HG02588 (cell line): Measurements from ENCODE around the gene TST.

Source experiments
- ATAC-seq: cut with Tn5 transposase; IDR thresholded peaks from one replicate; pipeline ENCODE4 v1.9.1; 2021; ENCODE audit warnings: mild to moderate bottlenecking, moderate library complexity; ENCODE audit not compliant: unreplicated experiment

The TST gene

DNA sequence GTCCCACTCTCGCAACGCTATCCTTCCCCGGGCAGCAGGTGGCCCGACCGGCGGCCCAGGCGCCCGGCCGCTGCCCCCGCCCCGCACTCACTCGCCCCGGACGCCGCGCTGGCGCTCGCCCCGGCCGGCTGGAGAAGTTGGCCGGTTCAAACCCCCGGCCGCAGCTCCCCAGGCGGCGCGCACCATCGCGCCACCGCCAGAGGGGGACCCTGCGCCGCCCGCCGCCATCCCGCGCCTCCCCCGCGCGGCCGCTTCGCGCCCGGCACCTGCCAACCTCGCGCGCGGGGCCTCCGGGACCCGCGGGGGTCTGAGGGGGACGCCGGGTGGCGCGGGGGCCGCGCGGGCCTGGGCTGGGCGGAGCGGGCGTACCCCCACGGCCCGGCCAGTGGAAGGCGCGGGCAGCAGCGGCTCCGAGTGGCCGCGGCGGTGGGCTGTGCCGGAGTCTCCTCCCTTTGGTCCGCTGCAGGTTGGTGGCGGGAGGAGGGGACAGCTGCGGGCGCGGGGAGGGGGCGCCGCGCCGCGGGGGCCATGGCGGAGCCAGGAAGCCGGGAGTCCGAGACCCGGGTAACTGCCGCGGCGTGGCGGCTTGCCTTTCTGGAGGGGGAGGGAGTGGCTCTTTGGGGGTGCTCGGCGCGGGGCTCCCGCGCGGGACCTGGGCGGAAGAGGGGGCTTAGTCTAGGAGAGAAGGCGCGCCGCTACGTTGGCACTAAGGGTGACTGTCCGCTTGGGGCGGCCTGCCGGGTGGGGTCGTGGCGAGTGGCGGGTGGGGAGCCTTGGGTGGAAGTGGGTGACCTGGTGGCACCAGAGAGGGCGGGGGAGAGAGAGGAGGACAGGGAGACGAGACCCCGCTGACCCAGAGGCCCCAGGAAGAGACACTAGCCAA, at the start of gene TST, which contains the start of gene MPST:
Gene TST, minus strand, starts transcription at position 139 of the 883 bp plus-strand sequence. CDS start 715 bp downstream, outside the sequence.
Gene MPST, plus strand, starts transcription at position 434 of the 883 bp plus-strand sequence. Its CDS starts 95 bp downstream, at position 529.
- peak; percentile 65 for ATAC-seq

DNA sequence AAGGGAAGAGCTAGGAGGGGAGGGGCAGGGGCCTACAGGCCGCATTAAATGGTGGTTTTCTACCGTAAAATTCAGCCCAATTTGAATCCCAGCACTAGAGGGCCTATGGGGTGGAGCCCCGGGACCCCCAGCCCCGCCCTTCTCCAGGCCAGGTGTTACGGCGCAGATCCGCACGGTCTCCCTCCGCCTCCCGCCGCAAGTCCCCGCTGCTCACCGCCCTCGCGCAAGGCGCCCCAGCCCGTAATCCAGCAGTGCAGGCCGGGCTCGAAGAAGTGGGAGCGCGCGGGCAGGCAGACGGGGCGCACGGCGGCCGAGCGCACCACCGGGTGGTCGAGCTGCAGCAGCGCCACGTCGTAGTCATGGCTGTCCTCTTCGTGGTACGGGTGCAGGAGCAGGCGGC, 49.6 kb upstream of the TST start:
- ATAC-seq, result no peak

DNA sequence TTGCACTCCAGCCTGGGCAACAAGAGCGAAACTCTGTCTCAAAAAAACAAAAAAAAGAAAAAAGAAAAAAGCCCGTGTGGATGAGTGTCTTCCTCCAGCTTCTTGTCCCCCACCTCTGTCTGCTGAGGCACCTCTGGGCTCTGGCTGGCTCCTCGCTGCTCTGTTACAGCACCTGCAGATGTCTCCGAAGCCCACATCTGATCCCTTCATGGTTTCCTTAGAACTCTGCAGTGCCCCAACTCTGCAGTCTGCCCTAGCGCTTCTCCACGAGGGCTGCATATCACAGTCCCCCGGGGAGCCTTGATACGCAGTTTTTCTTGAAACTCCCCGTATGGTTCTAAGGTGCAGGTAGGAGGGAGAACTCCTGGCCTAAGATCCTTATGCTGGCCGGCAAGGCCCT, 48.2 kb upstream of the TST start:
- no peak for ATAC-seq

DNA sequence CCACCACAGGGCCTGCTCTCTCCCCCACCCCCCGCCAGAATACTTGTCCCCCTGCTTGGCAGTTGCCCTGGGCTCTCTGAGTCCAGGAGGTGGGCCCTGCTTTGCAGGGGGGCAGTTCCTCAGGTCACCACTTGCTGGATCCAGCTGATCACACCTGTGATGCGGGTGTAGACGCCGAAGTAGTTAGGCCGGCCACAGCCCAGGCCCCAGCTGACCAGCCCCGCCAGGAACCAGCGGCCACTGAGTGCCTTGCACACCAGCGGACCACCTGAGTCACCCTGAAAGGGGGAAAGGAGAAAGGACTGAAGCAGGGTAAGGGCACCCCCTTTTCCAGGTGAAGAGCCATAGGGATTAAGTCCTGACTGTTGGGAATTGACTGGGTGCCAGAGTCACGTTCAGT, 46.7 kb upstream of the TST start:
- no peak for ATAC-seq

DNA sequence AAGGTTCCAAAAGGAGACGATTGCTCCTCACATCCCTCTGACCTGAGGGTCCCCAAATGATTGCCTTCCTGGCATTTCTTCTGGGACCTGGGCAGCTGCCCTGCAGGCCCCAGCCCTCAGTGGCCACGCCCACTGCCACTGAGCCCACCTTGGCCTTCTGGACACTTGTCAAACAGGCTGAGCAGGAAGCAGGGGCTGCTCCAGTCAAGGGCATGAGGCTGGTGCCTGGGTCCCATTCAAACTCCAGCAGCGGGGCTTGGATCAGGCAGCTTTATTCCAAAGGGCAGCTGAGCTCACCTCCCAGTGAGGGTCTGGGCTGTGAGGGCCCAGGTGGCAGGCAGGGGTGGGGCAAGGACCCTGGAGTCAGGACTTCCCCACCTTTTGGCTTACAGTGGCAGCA, 45.9 kb upstream of the TST start:
- no peak for ATAC-seq

DNA sequence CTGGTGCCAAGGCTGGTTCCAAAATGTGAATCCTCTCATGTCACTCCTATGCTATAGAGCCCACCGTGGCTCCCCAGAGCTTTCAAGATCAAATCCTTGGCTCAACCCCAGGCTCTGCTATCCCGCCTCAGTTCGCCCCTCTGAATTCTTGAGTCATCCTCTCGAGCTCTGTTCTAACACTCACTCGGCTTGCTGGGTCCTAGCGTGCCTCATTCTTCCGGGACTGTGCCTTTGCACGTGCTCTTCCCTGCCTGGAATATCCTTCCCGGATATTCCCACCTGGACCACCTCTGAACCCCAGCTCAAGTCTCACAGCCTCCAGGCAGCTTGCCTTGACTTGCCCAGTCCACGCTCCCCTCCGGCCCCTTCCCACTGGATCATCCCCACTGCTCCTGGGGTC, 45.3 kb upstream of the TST start:
- ATAC-seq, result no peak

DNA sequence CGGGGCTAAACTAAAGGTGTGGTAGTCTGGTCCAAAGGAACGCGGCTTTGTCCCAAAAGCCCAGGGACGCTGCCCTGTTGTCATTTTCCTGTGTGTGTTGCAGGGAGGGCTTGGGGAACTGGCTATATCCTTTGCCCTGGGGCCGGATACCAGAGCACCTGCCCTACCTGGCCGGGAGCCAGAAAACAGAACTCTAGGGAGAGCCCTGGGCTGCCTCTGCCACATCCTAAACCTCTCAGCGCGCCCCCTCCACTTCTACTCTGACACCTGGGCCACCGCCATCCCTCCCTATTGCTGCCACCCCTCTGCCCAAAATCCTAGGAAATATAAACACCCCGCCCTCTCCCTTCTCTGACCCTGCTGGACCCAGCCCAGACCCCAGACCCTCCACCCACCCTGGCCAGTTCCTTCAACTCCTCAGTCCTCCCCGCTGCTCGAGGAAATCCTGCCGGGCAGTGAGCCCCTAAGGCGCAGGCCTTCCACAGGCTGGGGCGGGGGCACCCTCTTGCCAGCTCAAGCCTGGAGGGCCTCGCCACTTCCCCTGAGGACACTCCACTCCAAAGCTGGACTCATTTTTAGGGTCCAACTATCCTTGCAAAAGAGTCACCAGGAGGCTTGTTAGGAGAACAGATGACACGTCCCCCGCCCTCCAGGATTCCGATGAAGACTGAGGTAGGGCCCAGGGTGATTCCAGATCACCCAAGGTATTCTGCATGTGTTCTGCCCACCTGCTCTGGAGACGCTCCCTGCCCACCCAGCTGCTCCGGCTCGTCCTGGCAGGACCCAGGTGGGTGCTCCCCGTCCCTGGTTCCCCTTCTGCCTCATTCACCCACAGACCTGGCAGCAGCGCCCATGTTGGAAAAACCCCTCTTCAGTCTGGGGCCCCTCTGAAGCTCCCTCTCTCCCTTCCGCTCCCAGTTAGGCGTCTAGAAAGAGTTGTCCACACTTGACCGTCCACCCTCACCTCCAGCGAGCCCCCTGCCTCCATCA, 44.5 kb upstream of the TST start:
- no peak for ATAC-seq

DNA sequence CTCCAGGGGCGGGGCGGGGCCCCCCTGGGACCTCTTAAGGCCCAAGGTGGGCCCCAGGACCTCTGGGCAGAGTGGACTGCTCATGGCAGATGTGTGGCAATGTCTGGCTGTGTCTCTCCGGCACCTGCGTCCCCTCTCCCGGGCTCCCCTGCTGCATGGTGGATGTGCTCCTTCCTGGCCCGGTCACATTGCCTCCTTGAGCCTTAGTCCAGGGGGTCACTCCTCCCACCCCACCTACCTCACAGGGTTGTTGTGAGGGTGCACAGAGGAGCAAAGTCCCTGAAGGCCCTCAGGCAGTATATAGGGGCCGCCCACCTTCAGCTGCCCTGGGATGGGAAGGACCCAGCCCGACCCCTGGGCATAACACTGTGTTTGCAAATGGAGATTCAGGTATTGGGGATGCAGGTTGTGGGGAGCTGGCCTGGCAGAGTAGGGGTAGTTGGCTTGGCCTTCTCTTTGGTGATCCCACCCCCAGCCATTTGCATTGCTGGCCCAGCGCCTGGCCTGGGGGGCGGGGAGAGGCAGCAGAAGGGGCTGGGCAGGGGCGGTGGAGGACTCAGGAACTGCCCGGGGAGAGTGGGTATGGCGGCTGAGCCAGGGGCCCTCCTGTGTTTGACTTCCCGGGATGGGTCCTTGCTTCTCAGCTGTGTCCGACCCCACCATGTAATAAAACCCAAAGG, 43.6 kb upstream of the TST start:
- ATAC-seq, result no peak

DNA sequence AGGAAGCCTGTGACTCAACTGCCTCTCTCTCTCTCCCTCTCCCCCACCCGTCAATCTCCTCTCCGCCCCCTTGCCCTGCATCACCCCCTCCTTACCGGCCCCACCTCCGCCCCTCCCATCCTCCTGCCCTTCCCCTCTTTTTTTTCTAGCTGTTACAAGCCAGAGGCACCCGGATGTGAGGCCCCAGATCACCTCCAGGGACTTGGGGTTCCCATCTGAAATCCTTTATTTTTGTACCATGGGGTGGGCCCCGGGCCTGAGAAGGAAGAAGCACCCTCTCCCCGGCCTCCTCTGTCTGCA, 43.1 kb upstream of the TST start:
- no peak for ATAC-seq

DNA sequence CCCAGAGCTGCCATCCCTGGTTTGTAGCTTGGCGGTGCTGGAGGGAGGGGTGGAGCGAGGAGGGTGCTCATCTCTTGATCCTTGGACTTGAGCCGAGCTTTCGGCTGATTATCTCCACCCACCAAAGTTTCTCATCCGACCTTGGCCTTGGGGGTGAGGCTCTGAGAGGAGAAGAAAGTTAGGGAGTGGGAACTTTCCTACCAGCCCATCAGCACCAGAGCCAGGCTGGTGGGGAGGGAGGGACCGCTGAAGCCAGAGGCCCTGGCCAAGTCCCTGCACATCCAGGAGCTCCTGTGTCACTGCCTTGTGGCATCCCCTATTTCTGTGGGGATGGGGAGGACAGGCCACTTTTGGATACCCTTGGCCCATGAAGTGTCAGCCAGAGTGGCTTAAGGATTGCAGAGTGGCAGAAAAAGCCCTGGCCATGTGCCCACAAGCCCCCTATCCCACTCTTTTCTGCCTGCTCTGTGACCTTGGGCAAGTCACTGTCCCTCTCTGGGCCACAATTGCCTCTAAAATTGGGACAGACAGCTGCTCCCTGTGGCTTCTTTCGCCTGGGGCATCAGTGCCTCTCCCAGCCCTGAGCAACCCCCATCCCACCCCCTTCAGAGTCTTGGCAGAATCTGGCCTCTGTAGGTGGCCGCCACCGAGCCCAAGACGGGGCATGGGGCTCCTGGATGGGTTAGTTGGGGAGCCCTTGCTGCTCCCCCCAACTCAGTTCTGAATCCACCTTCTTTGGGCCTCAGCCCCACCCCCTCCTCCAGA, 42.5 kb upstream of the TST start:
- no peak for ATAC-seq

DNA sequence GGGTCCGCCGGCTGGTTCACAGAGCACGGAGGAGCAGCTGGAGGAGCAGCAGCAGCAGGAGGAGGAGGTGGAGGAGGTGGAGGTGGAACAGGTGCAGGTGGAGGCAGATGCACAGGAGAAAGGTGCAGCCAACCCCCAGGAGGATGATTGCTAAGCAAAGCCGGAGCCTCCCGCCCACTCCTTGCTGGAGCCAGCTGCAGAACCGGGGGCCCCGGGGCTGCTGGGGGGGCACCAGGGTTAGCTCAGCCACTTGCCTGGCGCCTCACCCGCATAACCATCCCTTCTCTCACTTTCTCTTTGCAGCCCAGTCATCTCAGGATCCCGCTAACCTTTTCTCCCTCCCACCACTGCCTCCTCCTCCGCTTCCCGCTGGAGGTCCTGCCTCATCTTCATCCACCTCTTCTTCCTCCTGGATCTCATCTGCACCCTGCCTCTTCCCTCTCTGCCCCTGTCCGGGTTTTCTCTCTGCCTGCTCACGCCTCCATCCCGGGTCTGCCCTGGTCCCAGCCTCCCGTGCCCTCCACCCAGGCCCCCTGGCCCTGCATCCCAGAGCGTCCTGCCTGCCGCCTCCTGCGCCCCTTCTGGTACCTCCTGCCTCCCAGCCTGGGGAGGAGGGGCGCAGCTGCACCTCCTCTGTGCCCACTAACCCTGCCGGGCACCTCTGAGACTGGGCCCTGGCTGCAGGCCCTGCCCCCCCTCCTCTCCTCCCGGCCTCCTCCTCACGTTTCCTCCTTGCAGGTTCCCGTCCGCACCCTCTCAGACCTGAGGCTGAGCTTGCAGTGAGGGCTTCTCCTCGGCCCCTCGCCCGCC, 41.8 kb upstream of the TST start:
- no peak for ATAC-seq

DNA sequence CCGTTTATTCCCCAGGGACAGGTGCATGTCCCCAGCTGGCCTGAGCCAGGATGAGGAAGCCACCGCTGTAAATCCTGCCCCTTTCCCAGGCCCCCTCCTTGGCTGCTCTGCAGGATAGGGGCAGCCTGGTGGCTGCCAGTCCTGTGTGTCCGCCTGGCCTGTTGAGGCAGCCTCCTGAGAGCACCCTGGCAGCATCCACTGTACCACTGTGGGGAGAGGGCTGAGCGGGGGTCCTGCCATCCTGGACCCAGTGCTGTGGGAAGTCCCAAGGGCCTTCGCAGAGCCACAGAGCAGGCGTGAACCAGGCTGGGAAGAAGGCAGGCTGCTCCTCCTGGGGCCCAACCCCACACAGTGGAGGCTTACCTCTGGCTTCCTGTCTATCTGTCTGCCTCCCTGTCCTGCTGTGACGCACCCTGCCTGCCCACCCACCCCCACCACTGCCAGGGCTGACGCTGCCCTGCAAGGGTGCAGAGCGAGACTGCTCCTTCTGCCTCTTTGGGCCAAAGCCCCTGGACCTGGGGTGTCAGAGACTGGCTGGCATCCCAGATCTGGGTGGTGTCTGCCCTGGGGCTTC, 40.7 kb upstream of the TST start:
- no peak for ATAC-seq

DNA sequence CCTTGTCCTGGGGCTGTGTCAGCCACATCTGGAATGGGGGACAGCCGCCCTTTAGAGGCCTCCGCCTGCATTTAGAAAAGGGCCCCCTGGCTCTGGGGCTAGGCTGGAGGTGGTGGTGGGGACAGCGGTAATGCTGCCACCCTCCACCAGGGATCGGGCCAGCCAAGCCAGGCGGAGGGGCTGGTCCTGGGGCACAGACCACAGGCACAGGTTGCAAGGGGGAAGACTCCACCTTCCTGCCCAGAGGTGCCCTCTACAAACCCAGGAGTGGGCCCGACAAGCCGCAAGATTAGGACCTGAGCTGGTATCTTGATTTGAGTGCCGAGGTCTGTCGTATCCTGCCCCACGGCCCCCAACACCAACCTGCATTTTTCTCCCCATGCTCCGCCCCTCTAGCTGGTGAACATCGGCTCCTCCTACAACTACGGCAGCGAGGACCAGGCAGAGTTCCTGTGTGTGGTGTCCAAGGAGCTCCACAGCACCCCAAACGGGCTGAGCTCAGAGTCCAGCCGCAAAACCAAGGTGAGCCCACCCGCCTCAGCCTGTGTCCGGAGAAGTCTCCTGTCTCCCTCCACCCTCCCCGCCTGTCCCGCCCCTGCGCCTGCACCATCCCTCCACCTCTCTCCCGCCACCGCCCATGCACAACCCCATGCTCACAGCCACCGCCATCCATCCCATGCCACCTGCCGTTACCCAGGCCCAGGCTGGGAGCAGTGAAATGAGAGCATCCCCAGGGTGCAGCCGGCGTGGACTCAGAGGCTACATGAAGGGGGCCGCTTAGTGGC, 39.9 kb upstream of the TST start:
- no peak for ATAC-seq

DNA sequence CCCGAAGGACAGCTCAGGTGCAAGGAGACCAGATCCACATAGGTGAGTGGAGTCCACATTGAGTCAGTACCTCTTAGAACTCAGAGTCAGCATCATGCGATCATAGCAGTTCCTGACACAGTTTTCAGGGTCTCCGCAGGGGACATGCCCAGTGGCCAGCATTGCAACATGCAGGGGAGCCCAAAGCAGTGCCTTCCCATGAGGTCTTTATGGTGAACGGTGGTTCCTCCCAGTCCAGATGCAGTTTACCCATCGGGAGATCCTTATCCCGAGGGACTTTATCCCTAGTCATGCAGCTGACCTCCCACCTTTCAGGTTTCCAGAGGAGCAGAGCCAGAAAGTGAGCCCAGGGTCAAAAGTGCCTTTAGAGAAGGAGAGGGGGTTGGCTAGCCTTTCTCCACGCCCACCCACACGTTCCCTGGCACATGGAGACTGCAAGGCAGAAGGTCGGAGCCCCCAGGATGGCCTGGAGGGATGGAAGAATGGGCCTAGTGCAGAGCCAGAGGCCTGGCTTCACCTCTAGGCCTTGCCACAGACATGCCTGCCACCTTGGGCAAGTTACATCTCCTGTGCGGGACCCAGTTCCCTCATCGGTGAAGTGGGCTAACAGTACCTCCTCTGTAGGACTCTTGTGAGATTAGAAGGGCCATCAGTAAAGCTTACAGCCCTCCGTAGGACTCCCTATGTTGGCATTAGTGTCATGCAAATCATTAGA, 38.7 kb upstream of the TST start:
- ATAC-seq, result no peak

DNA sequence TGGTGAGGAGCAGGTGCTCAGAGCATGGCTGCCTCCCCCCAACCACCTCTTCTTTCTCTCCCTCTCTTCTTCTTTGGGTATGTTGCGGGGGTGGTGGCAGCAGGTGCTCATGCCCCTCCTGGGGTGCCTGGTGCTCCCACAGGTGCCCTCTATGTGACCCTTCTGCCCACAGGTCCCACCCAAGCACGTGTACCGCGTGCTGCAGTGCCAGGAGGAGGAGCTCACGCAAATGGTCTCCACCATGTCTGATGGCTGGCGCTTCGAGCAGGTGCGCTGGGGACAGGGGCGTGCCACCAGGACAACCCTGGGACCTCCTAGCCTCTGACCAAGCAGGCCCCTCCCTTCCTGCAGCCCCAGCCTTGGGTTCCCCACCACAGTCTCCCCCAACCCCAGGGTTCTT, 38.0 kb upstream of the TST start:
- no peak for ATAC-seq

DNA sequence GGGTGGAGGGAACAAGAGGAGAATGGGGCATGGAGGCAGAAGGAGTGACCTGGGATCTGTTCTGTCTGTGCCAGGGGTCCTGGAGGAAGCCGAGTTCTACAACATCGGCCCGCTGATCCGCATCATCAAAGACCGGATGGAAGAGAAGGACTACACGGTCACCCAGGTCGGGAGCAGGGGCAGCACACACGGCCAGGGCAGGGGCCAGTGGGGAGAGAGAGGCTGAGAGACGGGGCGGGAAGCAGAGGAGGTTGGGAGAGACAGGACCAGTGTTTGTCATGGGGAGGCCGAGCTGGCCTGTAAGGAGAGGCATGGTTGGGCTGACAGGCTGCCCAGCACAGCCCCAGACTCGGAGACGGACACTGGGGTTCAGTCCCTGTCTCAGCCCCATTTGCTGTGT, 37.0 kb upstream of the TST start:
- no peak for ATAC-seq

DNA sequence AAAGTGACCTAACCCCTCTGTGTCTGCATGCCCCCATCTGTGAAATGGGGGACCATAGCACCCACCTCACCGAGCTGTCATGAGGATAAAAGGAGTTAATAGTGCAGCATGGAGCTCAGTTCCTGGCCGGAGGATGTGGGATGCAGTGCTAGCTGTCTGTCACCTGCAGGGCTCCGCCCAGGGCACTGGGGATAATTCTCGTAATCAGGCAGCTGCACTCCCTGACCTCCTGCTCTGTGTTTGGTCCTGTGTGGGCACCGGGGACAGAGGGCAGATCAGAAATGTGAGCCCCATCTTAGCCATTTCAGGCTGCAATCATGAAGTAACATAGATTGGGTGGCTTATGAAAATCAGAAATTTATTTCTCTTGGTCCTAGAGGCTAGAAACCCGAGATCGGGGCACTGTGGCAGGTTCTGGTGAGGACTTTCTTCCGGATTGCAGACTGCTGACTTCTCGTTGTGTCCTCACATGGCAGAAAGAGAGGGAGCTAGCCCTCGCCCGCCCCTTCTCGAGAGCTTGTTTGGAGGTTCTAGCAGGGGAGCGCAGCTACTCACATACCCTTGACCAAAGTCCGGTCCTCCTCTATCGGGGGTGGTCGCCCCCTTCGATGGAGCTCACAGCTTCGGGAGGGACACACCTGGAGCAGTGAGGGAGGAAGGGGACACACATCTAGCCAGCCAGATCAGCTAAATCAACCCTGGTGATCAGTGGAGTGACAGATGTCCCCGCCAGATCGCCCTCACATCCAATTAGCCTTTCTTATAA, 35.5 kb upstream of the TST start:
- no peak for ATAC-seq
